SK-N-MC (cell line): Measurements from ENCODE around the gene TMEM86A.
A peak's percentile ranks its signal among the peaks of the same experiment; 100 is the strongest.

ENCODE experiments used
- DNase-seq: peaks from one replicate; pipeline ENCODE4 v3.0.0-alpha.2; 2011; ENCODE audit warnings: low read depth, low spot score
- H3K27ac ChIP-seq: fragments of 200-600 bp; sonication (generic); 2 replicates; pipeline ENCODE4 v1.5.1; 2016; ENCODE audit warnings: mixed run types
- H3K36me3 ChIP-seq: fragments of 200-600 bp; sonication (generic); 2 replicates; pipeline ENCODE4 v1.6.1; 2017; ENCODE audit warnings: antibody characterized with exemption, low read length, mixed read lengths; ENCODE audit not compliant: insufficient read depth
- H3K4me3 ChIP-seq: fragments of 200-600 bp; sonication (generic); 2 replicates; pipeline ENCODE4 v1.5.1; 2016
- H3K9ac ChIP-seq: fragments of 200-600 bp; sonication (generic); 2 replicates; pipeline ENCODE4 v1.8.0; 2017; ENCODE audit warnings: mixed run types, mixed read lengths; ENCODE audit not compliant: insufficient read length
- H3K9me3 ChIP-seq: fragments of 200-600 bp; sonication (generic); 2 replicates; pipeline ENCODE4 v1.6.1; 2017; ENCODE audit warnings: low read depth, mild to moderate bottlenecking, antibody characterized with exemption, low read length, moderate library complexity, mixed read lengths
- EZH2 ChIP-seq: fragments of 200-600 bp; sonication (generic); IDR thresholded peaks from one replicate; pipeline ENCODE4 v1.6.1; 2017; ENCODE audit warnings: antibody characterized with exemption
- FOXP2 ChIP-seq: optimal IDR thresholded peaks from 2 replicates; pipeline ENCODE3; 2011; ENCODE audit warnings: mild to moderate bottlenecking, moderate library complexity; ENCODE audit not compliant: insufficient read depth; ENCODE audit errors: extremely low read length, control extremely low read depth
- POLR2AphosphoS5 ChIP-seq: IDR thresholded peaks from 2 replicates; pipeline ENCODE4 v1.6.1; 2012; ENCODE audit warnings: mild to moderate bottlenecking, low read depth, low read length, borderline replicate concordance

The TMEM86A gene

GRCh38 chr11:18696638-18697225, 1.8 kb upstream of the TMEM86A start:
- no peak for TF ChIP-seq POLR2AphosphoS5
- TF ChIP-seq FOXP2 = no peak
- no peak for TF ChIP-seq EZH2
- H3K9me3 ChIP-seq = no peaks in the 10 kb centered on the region
- no peaks in the 10 kb centered on the region for H3K36me3 ChIP-seq
- H3K4me3 ChIP-seq = no peak overlapping the region
- no peak overlapping the region for H3K9ac ChIP-seq
- DNase-seq = no peak
- no peak overlapping the region for H3K27ac ChIP-seq

GRCh38 chr11:18697576-18697975, 1.0 kb upstream of the TMEM86A start:
- no peak overlapping the region for H3K9ac ChIP-seq
- no peak overlapping the region for H3K27ac ChIP-seq
- H3K36me3 ChIP-seq = no peaks in the 10 kb centered on the region
- DNase-seq = no peak
- no peaks in the 10 kb centered on the region for H3K9me3 ChIP-seq
- TF ChIP-seq EZH2 (no peak), POLR2AphosphoS5 (no peak), FOXP2 (no peak)
- H3K4me3 ChIP-seq = no peak overlapping the region

- Histone ChIP-seq H3K4me3 (peak overlapping the region; percentile 78), H3K9ac (no peak overlapping the region), H3K27ac (no peak overlapping the region), H3K36me3 (no peaks in the 10 kb centered on the region), H3K9me3 (no peaks in the 10 kb centered on the region)
- TF ChIP-seq FOXP2 = no peak
- no peak for TF ChIP-seq EZH2
- TF ChIP-seq POLR2AphosphoS5 = no peak
- no peak for DNase-seq
Measured at GRCh38 chr11:18699269-18699596, 654 bp downstream of the TMEM86A start.

GRCh38 chr11:18699848-18700261, 1.3 kb downstream of the TMEM86A start:
- DNase-seq = no peak
- Histone ChIP-seq H3K9ac (no peak overlapping the region), H3K9me3 (no peaks in the 10 kb centered on the region), H3K4me3 (no peak overlapping the region), H3K36me3 (no peaks in the 10 kb centered on the region), H3K27ac (no peak overlapping the region)
- TF ChIP-seq EZH2 (no peak), POLR2AphosphoS5 (no peak), FOXP2 (no peak)

- no peak for DNase-seq
- H3K9ac ChIP-seq = no peak overlapping the region
Measured at GRCh38 chr11:18700375-18700774, 1.8 kb downstream of the TMEM86A start.

GRCh38 chr11:18700872-18701271, 2.3 kb downstream of the TMEM86A start:
- H3K27ac ChIP-seq = no peak overlapping the region
- TF ChIP-seq EZH2 (no peak), FOXP2 (no peak)
- DNase-seq = no peak
- no peak overlapping the region for H3K4me3 ChIP-seq
- no peaks in the 10 kb centered on the region for H3K36me3 ChIP-seq
- no peaks in the 10 kb centered on the region for H3K9me3 ChIP-seq
- no peak overlapping the region for H3K9ac ChIP-seq

More at GRCh38 chr11:18700375-18700774, 1.8 kb downstream of the TMEM86A start:
- no peak overlapping the region for H3K27ac ChIP-seq
- TF ChIP-seq POLR2AphosphoS5 (no peak), FOXP2 (no peak), EZH2 (no peak)
- H3K36me3 ChIP-seq = no peaks in the 10 kb centered on the region
- H3K9me3 ChIP-seq = no peaks in the 10 kb centered on the region
- H3K4me3 ChIP-seq = no peak overlapping the region

- Histone ChIP-seq H3K9ac (no peak overlapping the region), H3K9me3 (no peaks in the 10 kb centered on the region), H3K27ac (no peak overlapping the region), H3K36me3 (no peaks in the 10 kb centered on the region), H3K4me3 (no peak overlapping the region)
- TF ChIP-seq FOXP2 = no peak
- no peak for TF ChIP-seq EZH2
- TF ChIP-seq POLR2AphosphoS5 = no peak
- no peak for DNase-seq
Measured at GRCh38 chr11:18701614-18702216, 3.1 kb downstream of the TMEM86A start.

- no peaks in the 10 kb centered on the region for H3K36me3 ChIP-seq
- no peak for TF ChIP-seq FOXP2
- no peak for TF ChIP-seq POLR2AphosphoS5
- TF ChIP-seq EZH2 = no peak
- H3K9me3 ChIP-seq = no peaks in the 10 kb centered on the region
- H3K9ac ChIP-seq = no peak overlapping the region
- H3K4me3 ChIP-seq = no peak overlapping the region
- H3K27ac ChIP-seq = no peak overlapping the region
- DNase-seq = no peak
Measured at GRCh38 chr11:18703001-18703763, 4.6 kb downstream of the TMEM86A start.
